Measurements from ENCODE around the gene STYX. TPM values are rescaled to one million over a fixed set of nuclear protein-coding genes. Genes with fewer than 3 reads are reported as not detected.

Gene STYX
- total RNA-seq, 1 donor: 50.7 TPM

GRCh38 chr14:52693036-52693435, 36.9 kb upstream of the STYX start:
- DNase-seq (ENCODE audit: low read depth): no peak
- no peak for TF ChIP-seq CTCF (IDR thresholded peaks at IDR 0.05; ENCODE audit: insufficient read depth, low read length)
- H3K4me3 ChIP-seq (ENCODE audit: low read depth, low read length): no peak overlapping the region

GRCh38 chr14:52693532-52693931, 36.4 kb upstream of the STYX start:
- no peak overlapping the region for H3K4me3 ChIP-seq (ENCODE audit: low read depth, low read length)
- no peak for TF ChIP-seq CTCF (IDR thresholded peaks at IDR 0.05; ENCODE audit: insufficient read depth, low read length)
- no peak for DNase-seq (ENCODE audit: low read depth)

- peak; percentile 51 for DNase-seq (ENCODE audit: low read depth)
- peak overlapping the region; percentile 96 for H3K4me3 ChIP-seq (ENCODE audit: low read depth, low read length)
- peak; percentile 8 for TF ChIP-seq CTCF (IDR thresholded peaks at IDR 0.05; ENCODE audit: insufficient read depth, low read length)
These were observed 35.0 kb upstream of the STYX start for GRCh38 chr14:52694761-52695480.

GRCh38 chr14:52695481-52696091, 34.4 kb upstream of the STYX start, which contains the start of gene ERO1A:
ERO1A (minus strand) TSS chr14:52695558; CDS start chr14:52695481, 77 bp downstream.
- peak within 1 kb of the TSS; percentile 96 for H3K4me3 ChIP-seq (ENCODE audit: low read depth, low read length)
- TF ChIP-seq CTCF (IDR thresholded peaks at IDR 0.05; ENCODE audit: insufficient read depth, low read length): no peak
- DNase-seq (ENCODE audit: low read depth): peak; percentile 82

GRCh38 chr14:52700701-52701172, 29.2 kb upstream of the STYX start:
- TF ChIP-seq CTCF (IDR thresholded peaks at IDR 0.05; ENCODE audit: insufficient read depth, low read length): no peak
- no peak for DNase-seq (ENCODE audit: low read depth)
- H3K4me3 ChIP-seq (ENCODE audit: low read depth, low read length): no peak overlapping the region

GRCh38 chr14:52701223-52701622, 28.7 kb upstream of the STYX start:
- DNase-seq (ENCODE audit: low read depth): no peak
- no peak overlapping the region for H3K4me3 ChIP-seq (ENCODE audit: low read depth, low read length)

More at GRCh38 chr14:52701223-52701622, 28.7 kb upstream of the STYX start:
- no peak for TF ChIP-seq CTCF (IDR thresholded peaks at IDR 0.05; ENCODE audit: insufficient read depth, low read length)
